GM19324 (cell line): ENCODE measurements around the gene SEMA7A.
"Not testable (repeated sequence)": the region's sequence is repeated elsewhere in the genome, so short reads cannot be mapped to it uniquely, and the experiment has no call there.

Source experiments
- ATAC-seq: cut with Tn5 transposase; IDR thresholded peaks from one replicate; pipeline ENCODE4 v1.9.1; 2021; ENCODE audit warnings: mild to moderate bottlenecking, moderate library complexity; ENCODE audit not compliant: unreplicated experiment, low FRiP score

SEMA7A gene

DNA sequence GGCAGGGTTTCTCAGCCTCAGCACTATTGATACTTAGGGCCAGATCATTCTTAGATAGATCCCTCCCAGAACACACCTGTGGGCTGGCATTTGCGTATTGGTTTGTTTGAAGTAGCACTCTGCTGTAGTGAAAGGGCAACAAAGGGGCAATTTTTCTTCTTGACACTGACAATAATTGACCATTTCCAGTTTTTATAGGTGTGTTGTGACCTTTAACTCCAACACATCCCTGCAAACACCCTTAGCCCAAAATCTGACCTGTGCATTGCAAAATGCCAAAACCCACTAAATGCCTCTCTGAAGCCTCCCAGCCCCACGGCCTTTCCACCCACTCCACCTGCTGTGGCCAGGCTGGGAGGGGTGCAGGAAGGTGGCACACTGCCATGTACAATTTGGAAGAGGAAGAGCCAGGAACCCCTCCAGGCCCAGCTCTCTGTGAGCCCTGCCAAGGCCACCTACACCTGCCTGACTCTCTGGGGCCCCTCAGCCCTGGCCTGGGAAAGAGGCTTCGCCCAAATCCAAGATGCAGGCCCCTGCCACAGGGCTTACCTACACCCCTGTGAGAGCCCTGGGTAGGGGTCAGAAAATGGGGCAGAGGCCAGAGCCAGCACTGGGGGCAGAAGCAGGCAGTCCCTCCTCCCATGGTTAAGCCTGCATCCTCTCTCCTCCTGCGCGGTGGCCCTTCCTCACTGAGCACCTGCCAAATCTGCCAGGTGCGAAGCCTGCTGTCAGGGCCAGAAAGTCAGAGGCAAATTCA, 56.8 kb downstream of the SEMA7A start:
- no peak for ATAC-seq

DNA sequence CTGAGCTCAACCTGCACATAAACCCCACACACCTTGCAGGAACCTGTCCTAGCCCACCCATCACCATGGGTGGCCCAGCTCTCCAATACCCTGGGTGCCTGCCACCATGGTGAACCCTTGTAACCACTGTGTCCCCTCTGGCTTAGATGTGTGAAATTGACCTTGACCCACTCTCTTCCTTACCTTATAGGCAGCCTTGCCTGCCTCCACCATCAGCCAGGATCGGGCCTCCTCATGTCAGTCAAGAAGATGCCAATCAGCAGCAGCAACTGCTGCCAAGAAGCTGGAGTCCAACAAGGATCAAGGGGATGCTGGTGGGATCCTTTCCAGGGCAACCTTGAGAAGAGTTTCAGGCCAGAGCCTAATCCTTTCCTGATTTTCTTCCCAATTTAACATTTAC, 57.5 kb downstream of the SEMA7A start:
- ATAC-seq = no peak

DNA sequence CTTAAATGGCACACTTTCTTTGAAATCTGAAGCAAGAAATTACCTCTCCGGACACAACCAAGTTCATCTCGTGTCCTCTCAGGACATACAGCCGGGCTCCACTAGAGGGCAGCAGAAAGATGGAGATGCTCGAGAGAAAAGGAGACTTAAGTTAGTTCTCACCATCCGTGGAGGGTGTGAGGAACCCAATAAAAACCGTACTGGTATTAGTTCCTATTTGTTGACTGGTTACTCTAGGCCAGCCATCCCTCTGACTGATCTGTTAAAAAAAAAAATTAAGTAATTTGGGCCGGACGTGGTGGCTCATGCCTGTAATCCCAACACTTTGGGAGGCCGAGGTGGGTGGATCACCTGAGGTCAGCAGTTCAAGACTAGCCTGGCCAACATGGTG, 58.5 kb downstream of the SEMA7A start:
- ATAC-seq = no peak

DNA sequence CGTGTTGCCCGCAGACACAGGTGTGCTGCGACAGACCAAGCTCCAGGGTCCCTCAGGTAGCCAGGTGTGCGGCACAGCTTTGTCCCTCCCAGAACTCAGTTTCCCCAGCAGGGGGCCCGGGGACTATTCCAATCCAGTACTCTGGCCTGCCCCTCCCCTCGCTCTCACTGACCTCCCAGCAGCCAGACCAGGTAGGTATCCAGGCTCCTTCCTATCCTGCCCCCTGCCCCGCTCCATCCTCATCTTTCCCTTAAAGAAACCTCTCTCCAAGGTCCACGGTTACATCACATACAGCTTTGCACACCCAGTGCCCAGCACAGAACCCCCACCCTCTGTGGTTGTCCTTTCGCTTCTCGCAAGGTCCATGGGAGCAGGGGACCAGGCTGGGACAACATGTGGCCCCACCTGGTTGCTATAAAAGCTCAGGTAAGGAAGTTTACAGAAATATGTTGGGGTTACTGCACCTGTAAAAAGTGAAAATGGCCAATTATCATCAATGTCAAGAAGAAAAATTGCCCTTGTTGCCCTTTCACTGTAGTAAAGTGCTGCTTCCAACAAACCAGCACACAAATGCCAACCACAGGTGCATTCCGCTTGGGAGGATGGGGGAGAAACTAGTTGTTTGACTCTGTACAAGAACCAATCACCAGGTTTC, 59.0 kb downstream of the SEMA7A start:
- ATAC-seq = peak; percentile 1

DNA sequence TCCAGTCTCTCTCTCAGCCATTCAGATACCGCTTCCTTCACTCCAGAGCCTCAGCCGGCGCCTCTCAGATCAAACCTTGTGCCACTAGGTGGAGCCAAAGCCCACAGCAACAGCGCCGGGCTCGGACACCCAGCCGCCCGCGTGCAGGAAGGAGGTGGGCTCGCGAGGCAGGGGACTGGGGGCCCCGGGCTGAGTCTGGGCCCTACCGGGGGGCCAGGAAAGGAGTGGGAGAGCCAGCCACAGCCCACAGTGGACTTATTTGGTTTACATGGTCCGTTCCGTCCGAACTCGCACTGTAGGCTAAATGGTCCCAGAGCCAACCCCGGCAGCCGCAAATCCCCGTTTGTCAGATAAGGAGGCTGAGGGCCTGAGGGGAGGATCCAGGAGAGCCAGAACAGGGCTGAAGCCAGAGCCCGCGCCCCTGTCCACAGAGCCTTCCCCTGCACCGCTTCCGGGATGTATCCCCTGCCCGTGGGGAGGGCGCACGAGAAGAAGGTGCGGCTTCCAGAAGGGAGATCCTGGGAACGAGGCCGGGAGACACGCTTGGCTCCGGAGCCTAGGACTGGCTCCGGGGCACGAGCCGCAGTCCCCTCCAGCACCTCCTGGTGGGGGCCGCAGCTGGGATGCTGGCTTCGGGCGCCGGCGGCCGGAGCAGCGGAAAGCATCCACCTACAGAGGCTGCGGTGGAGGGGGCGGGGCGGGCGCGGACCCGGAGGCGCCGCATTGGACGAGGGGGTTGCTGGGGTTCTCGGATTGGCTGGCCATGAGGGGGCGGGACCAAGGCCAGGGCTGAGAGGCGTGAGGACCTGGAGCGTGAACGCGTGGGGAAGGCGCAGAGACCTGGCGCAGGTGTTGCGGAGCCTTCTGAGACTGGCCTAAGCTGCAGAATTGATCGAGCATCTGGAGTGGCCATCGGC, 59.8 kb downstream of the SEMA7A start:
- ATAC-seq = peak; percentile 77

DNA sequence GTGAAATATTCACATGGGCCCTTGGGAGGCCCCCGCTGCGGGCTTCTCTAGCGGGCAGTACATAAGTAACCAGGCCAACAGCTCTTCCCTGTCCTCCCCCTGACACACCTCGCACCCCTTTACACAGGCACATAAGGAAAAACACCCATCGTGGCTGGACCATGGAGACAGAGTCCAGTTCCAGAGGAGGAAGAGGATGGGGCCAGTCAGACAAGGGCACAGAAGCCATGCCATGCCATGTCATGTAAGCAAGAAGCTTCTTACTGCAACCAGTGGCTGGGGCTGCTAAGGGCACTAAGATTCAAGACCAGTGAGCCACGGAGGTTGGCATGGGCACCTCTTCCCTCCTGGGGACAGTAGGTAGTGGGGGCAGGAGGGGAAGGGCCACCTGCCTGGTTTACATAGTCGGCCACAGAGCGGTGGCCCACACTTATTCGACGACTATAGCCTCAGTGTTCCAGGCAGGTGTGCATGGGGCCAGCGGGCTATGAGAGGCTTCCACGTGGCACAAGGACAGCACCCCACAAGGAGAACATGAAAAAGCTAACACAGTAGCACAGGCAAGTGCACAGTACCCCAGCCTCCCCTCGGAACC, 60.6 kb downstream of the SEMA7A start:
- ATAC-seq = no peak

DNA sequence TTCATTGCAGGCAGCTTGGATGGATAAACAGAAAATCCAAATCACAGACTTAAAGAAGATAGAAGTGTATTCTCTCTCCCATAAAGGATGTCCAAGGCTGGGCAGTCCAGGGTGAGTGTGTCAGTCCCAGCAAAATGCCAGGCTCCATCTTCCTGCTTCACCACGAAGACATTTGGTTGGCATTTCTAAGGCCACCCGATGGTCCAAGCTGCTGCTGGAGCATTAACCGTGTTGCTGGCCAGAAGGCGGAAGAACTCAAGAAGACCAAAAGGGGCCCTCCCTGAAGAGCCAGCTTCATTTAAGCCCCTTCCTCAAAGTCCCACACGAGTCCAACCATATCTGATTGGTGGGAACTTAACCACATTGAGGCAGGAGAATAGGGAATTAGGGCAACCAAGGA, 63.3 kb downstream of the SEMA7A start:
- ATAC-seq = no peak

DNA sequence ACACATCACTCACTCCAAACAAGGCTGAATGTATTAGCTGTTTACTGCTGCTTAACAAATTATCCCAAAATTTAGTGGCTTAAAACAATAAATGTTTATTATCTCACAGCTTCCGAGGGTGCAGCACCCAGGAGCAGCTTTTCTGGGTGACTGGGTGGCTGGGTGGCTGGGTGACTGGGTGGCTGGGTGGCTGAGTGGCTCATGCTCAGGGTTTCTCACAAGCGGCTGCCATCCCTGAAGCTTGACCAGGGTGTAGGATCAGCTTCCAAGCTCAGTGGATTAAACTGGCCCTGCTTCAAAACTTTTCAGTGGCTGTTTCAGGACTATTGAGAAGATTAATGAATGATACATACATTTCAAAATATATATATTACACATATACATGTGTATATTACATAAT, 64.0 kb downstream of the SEMA7A start:
- ATAC-seq = no peak

DNA sequence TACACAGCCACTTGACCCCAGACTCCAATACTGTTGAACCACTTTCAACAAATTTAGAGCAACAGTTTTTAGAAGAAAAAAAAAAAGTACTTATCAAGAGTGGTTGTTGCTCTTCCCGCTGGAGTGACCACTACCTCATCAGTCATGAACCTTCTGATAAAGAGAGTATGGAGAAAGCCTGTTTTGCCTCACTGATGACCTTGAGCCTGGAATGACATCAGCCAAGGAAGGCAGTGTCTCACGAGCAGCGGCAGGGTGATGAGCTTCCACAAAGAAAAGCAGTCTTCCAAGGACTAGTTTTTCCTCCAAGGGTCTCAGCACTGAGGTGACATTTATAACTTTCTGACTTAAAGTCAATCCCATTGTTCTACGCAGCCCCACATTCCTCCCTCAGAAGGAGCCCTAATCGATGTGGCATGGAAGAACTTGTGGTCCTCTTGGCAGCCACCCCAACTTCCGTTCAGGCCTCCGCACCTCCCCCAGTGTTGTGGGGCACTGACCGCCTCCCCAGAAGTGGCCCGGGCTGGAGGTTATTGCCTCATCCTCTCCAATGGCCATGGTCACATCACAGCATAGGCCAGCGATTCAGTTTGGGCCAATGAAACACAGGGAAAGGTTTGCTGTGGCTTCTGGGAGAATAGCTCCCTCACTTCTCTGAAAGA, 64.5 kb downstream of the SEMA7A start:
- no peak for ATAC-seq

DNA sequence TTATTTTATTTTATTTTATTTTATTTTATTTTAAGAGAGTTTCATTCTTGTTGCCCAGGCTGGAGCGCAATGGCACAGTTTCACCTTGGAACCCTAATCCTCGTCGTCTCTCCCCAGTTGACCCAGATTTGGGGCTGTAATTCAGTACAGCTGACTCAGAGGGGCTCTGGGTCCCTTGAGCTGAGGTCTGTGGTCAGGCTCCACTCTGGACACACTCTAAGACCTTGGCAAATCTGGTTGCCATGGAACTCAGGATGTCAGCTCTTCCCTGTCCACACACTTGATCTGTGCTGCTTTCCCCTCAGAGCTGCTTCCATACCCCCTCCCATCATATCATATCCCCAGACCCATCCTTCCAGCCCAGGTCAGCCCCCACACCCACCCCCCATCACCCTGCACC, 65.6 kb downstream of the SEMA7A start:
- ATAC-seq = no peak

DNA sequence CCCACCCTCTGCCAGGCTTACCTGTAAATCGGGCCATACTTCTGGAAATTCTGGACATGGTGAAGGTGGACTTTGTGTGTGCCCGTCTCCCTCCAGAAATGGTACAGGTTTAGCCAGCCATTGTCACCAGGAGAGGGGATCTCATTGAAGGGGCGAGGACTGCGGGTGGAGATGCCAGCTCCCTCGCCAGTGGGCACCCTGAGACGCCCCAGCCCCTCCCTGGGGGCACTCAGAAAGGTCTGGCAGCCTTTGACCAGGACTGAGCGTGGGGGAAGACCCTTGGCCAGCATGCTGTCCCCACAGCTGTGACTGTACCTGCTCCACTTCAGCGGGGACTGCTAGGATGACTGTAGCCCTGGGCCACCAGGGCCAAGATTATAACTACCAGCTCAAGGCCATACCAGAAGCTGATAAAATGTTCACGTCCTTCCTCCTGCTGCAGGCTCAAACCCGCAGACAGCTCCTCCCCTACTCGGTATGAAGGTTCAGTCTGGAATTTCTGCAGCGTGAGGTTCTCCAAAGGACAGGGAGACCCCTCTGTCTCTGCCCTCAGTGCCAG, 66.4 kb downstream of the SEMA7A start, which contains the start of gene CYP11A1:
TSS of gene CYP11A1 (minus strand) at position 351 of the 559 bp plus-strand sequence. CDS start at position 290, 61 bp downstream.
- no peak for ATAC-seq

DNA sequence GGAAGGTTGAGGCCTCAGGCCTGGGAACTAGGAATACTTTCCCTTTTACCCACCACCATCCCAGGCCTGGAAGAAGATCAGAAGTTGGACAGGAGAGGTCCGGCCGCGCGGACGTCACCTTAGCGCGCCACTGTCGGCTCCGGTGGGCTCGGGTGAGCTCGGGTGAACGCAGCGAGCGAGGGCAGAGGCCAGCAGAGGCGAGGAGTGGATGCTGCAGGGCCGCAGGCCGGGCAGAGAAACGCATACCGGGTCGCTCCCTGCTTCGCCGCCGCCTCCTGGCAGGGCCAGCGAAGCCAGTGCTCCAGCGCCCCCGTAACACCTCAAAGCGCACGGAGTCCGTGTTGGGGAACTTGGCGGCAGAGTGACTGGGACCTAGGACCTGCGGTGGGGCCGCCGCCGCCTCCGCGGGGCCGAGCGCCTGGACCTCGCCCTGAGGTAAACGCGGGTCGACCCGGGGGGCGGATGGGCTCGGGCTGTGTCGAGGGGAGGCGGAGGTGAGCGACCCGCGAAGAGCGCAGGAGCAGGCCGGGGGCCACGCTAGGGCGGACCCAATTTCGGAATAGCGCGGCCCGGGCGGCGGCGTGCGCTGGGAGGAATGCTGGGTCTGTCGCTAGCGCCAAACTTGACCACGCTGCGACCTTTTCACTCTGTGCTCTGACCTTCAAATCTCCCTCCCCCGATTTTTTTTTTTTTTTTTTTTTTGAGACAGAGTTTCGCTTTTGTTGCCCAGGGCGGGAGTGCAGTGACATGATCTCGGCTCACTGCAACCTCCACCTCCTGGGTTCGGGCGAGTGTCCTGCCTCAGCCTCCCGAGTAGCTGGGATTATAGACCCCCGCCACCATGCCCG, 67.9 kb downstream of the SEMA7A start:
- ATAC-seq = no peak

DNA sequence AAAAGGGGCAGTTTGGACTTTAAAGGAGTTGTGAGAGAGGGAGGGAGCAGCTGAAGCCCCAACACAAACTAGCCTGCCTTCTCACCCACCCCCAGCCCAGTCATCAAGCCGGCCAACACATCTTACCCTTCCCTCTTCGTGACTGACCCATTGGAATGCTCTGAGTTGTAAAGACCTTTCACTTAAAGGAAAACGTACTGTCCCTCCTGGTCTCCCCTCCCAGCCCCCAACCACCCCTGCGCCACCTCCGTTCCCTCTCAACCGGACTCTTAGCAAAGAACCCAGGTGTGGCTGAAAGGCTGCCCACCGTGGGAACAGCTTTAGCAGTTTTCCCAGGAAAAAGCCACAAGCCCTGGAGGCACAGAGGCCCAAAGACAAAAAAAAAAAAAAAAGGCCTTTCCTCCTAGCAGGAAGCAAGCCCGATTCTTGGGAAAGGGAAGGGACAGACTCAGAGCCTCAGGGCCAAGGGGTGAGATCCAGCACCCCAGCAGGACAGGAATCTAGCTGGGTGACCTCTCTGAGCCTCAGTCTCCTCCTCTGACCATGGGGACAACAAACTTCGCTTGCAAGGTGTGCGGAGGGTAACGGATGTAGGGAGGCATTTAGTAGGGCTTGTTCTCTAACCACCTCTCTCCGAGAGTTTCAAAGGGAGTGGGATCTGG, 68.7 kb downstream of the SEMA7A start:
- ATAC-seq = no peak

DNA sequence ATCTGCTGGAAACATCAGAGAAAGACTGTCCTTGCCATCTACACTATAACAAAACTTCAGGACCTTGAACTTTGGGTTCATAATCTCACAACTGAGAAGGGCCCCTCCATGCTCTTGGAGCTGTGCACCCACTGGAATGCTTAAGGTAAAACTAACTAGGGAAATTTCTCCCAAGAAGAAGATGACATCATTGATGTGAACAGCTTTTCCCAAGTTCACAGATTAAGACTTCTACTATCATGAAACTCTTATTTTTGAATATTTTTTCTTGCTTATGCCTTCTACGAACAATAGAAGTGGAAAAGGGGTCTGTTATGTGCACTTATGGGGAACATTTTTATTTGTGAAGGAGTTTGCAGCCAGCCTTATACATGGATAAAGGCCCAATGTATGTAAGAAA, 71.3 kb downstream of the SEMA7A start:
- ATAC-seq = no peak

DNA sequence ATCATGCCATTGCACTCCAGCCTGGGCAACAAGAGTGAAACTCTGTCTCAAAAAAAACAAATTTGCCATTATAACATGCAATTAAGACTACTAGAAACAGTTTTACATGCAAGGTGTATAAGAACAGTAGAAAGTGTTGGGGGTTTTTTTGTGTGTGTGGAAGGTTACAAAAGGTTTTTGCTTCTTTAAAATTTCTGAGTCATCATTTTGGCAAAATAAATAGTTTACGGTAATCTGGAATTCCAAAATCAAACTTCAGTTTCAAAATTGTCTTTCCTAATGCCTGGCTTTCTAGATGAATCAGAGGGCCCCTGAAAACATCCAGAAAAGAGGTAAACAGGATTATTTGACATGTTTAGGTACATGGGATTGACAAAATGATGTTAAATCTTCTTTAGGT, 72.9 kb downstream of the SEMA7A start:
- ATAC-seq = not testable (repeated sequence)

DNA sequence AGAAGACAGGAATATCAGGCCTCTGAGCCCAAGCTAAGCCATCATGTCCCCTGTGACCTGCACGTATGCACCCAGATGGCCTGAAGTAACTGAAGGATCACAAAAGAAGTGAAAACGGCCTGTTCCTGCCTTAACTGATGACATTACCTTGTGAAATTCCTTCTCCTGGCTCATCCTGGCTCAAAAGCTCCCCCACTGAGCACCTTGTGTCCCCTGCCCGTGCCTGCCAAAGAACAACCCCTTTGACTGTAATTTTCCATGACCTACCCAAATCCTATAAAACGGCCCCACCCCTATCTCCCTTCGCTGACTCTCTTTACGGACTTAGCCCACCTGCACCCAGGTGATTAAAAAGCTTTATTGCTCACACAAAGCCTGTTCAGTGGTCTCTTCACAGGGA, 74.4 kb downstream of the SEMA7A start:
- not testable (repeated sequence) for ATAC-seq
